ENCODE data around the gene ELMO1. TPM values are rescaled to one million over a fixed set of nuclear protein-coding genes. Genes with fewer than 3 reads are reported as not detected.

The ELMO1 gene
- total and polyA plus RNA-seq, 10 of the 15 experiments (the other 5 are each of a cell fraction or from before 2014, with no cell fraction given) = 22.6 to 85.9 (median 56.6) TPM

DNA sequence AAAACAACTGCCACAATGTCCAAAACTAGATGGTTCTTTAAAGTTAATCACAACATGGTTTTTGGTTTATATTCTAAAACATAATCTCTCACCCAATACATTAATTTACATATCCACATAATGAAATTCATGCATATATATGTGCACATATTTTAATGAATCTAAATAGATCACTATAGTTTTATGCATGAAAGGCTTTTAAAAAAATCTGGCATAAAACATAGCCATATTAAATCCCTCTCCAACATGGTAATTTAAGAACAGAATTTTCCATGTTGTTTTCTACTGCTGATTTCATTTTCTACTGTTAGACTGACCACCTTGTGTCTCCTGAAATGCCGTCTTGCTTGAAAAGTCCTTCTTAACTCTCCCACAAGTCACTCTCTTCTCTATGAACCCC is 528.2 kb downstream of the ELMO1 start:
- Histone ChIP-seq H3K79me2 (ENCODE audit: control insufficient read depth, insufficient read depth, low read length) (peaks cover 1% of the 10 kb centered on the region), H3K27me3 (replicated peaks in 1 of 2; ENCODE audit: control insufficient read depth in 2 of 2, insufficient read depth in 2 of 2, low read length in 1 of 2) (no peaks in the 10 kb centered on the region), H3K27ac (ENCODE audit: control insufficient read depth, insufficient read depth) (no peak overlapping the region), H3K9ac (ENCODE audit: control insufficient read depth, insufficient read depth, low read length) (no peak overlapping the region), H3K4me3 (no peak overlapping the region), H3K4me2 (ENCODE audit: control insufficient read depth, insufficient read depth) (no peak overlapping the region), H3K36me3 (ENCODE audit: control insufficient read depth in 2 of 2, insufficient read depth in 2 of 2, low read length in 1 of 2) (no peaks in the 10 kb centered on the region; a peak in 3 of 4 replicates), H3K4me1 (ENCODE audit: control insufficient read depth, insufficient read depth, low read length) (no peaks in the 10 kb centered on the region; the same call in 1 of the 2 replicates), H4K20me1 (ENCODE audit: control insufficient read depth, insufficient read depth) (no peaks in the 10 kb centered on the region), H2AFZ (ENCODE audit: control insufficient read depth, low read depth, low read length) (no peak overlapping the region), H3K9me3 (replicated peaks; ENCODE audit: control insufficient read depth, insufficient read depth, low read length) (peaks cover 3% of the 10 kb centered on the region; the same call in 1 of the 3 replicates)
- in situ Hi-C loops (cut with MboI) (no loop called here), intact Hi-C loops (cut with micrococcal nuclease; ENCODE audit: unreplicated experiment) (no loop called here)
- BruUV-seq (replicated peaks) = no TSS peak
- ChIA-PET CTCF (interaction anchor here (1.5 kb wide), 1 partner anchor 10 kb away, joined by 4 read pairs; no protein-coding TSS in a partner anchor), SMC1A (ENCODE audit: uncharacterized antibody, unreplicated experiment) (interaction anchor here (1.1 to 1.9 kb wide), 4 partner anchors 10 to 65 kb away, joined by 3 to 4 read pairs (median 3); no protein-coding TSS in a partner anchor), POLR2A (no interaction called here), RAD21 (ENCODE audit: unreplicated experiment) (no interaction called here)
- DNase-seq (ENCODE audit: low read depth, low spot score) (no peak), ATAC-seq (no peak), FAIRE-seq (no peak)
- TF ChIP-seq CBX5 (IDR thresholded peaks at IDR 0.05; ENCODE audit: low read depth) (no peak), CEBPB (IDR thresholded peaks at IDR 0.05; ENCODE audit: borderline replicate concordance in 1 of 2, low read depth in 2 of 2, low read length in 2 of 2) (no peak), PML (IDR thresholded peaks at IDR 0.05; ENCODE audit: low read length) (no peak), HDGF (IDR thresholded peaks at IDR 0.05) (no peak), JUNB (IDR thresholded peaks at IDR 0.05) (no peak), FOS (IDR thresholded peaks at IDR 0.05; ENCODE audit: borderline replicate concordance, extremely low read depth, insufficient read length) (no peak), MXI1 (IDR thresholded peaks at IDR 0.05; ENCODE audit: low read depth, low read length) (no peak)
- WGBS (ENCODE audit: insufficient coverage, insufficient replicate concordance, low lambda C conversion rate, missing lambda C conversion rate) = 100% methylated on average over 1 of the region's 1 CpG

DNA sequence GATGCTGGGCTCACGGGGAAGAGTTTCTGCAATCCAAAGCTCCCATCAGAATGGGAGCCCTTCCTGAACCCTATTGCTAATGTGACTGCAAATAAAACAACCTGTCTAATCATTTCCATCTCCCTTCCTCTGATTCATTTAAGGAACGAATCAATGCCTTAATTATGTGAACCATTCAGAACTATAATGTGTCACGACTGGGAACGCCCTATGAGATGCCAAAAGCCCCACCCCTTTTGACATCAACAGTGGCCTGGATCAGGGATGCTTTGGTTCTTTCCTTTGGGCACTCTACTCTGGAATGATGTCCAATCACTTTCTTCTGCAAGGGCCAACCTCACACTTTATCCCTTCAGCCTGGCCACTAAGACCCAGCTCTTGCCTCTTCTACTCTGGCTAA is 528.9 kb downstream of the ELMO1 start:
- POLR2A ChIA-PET = no interaction called here
- SMC1A ChIA-PET (ENCODE audit: uncharacterized antibody, unreplicated experiment) = interaction anchor here (0.9 to 1.9 kb wide), 3 partner anchors 12 to 66 kb away, joined by 3 to 4 read pairs (median 3); no protein-coding TSS in a partner anchor
- Histone ChIP-seq H3K4me2 (ENCODE audit: control insufficient read depth, insufficient read depth) (no peak overlapping the region), H3K27ac (ENCODE audit: control insufficient read depth, insufficient read depth) (no peak overlapping the region), H3K9ac (ENCODE audit: control insufficient read depth, insufficient read depth, low read length) (no peak overlapping the region), H3K36me3 (ENCODE audit: control insufficient read depth in 2 of 2, insufficient read depth in 2 of 2, low read length in 1 of 2) (no peaks in the 10 kb centered on the region; a peak in 2 of 4 replicates), H3K4me1 (ENCODE audit: control insufficient read depth, insufficient read depth, low read length) (no peaks in the 10 kb centered on the region; the same call in 1 of the 2 replicates), H2AFZ (ENCODE audit: control insufficient read depth, low read depth, low read length) (no peak overlapping the region), H3K9me3 (replicated peaks; ENCODE audit: control insufficient read depth, insufficient read depth, low read length) (peaks cover 3% of the 10 kb centered on the region; the same call in 1 of the 3 replicates), H3K79me2 (ENCODE audit: control insufficient read depth, insufficient read depth, low read length) (peaks cover 1% of the 10 kb centered on the region), H3K4me3 (no peak overlapping the region), H3K27me3 (replicated peaks in 1 of 2; ENCODE audit: control insufficient read depth in 2 of 2, insufficient read depth in 2 of 2, low read length in 1 of 2) (no peaks in the 10 kb centered on the region), H4K20me1 (ENCODE audit: control insufficient read depth, insufficient read depth) (no peaks in the 10 kb centered on the region)
- FAIRE-seq = no peak
- 94% methylated on average over 4 of the region's 4 CpGs for WGBS (ENCODE audit: insufficient coverage, insufficient replicate concordance, low lambda C conversion rate, missing lambda C conversion rate)
- RAD21 ChIA-PET (ENCODE audit: unreplicated experiment) = no interaction called here
- ATAC-seq = no peak
- CTCF ChIA-PET = interaction anchor here (1.5 kb wide), 1 partner anchor 9 kb away, joined by 4 read pairs; no protein-coding TSS in a partner anchor
- DNase-seq (ENCODE audit: low read depth, low spot score) = no peak
- intact Hi-C loops (cut with micrococcal nuclease; ENCODE audit: unreplicated experiment) (no loop called here), in situ Hi-C loops (cut with MboI) (no loop called here)
- no TSS peak for BruUV-seq (replicated peaks)
- TF ChIP-seq HCFC1 (IDR thresholded peaks at IDR 0.05; ENCODE audit: low read length) (no peak), BCLAF1 (IDR thresholded peaks at IDR 0.05) (no peak)

Measured in GM12878 (cell line).